C4-2B (cell line): ENCODE results near the gene DLG1.

ENCODE experiments used
- CTCF ChIP-seq: fragments of 450-650 bp; conservative IDR thresholded peaks from 2 replicates; pipeline ENCODE4 v1.5.1; 2017; ENCODE audit warnings: mild to moderate bottlenecking
- ZFX ChIP-seq: fragments of 450-650 bp; IDR thresholded peaks from 2 replicates; pipeline ENCODE4 v1.6.1; 2017

GRCh38 chr3:197023241-197023997 is 275.0 kb downstream of the DLG1 start:
- TF ChIP-seq CTCF: no peak
- TF ChIP-seq ZFX: no peak
